Activated T-cell treated with anti-CD3 and anti-CD28 coated beads for 24 hours (primary cell): ENCODE data around the gene CNPY3.
"Not testable (repeated sequence)": the region's sequence is repeated elsewhere in the genome, so short reads cannot be mapped to it uniquely, and the experiment has no call there.

Source experiments
- DNase-seq: peaks from one replicate; pipeline ENCODE4 v3.0.0-alpha.2; 2020; ENCODE audit warnings: low read depth

The CNPY3 gene

DNA sequence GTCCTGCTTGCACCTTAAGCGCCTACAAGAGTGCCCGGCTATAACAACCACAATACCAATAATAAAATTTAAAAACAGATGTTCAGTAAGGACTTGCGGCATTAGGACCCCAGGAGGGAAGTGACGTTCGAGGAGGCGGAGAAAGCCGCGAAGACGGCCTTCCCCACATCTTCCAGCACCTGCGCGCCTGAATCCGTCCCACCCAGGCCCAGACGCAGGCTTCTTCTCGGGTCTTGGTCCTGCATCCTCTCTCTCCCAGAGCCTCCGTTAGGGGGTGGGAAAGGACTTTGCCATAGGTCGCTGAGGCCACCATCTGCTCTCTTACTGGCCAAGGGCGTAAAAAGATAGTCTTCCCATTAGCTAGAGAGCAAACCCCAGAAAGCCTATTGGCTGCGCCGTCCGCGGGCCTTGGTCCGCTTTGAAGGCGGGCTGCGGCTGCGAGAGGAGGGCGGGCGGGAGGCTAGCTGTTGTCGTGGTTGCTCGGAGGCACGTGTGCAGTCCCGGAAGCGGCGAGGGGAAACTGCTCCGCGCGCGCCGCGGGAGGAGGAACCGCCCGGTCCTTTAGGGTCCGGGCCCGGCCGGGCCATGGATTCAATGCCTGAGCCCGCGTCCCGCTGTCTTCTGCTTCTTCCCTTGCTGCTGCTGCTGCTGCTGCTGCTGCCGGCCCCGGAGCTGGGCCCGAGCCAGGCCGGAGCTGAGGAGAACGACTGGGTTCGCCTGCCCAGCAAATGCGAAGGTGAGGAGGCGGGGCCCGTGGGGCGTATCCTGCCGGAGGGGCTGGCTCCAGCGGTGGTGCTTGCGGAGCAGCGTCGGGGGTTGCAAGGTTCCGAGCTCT lies at the start of gene CNPY3:
Gene CNPY3, plus strand, starts transcription at position 495 of the 835 bp plus-strand sequence. Its CDS starts 91 bp downstream, at position 586.
- DNase-seq: peak; percentile 90

DNA sequence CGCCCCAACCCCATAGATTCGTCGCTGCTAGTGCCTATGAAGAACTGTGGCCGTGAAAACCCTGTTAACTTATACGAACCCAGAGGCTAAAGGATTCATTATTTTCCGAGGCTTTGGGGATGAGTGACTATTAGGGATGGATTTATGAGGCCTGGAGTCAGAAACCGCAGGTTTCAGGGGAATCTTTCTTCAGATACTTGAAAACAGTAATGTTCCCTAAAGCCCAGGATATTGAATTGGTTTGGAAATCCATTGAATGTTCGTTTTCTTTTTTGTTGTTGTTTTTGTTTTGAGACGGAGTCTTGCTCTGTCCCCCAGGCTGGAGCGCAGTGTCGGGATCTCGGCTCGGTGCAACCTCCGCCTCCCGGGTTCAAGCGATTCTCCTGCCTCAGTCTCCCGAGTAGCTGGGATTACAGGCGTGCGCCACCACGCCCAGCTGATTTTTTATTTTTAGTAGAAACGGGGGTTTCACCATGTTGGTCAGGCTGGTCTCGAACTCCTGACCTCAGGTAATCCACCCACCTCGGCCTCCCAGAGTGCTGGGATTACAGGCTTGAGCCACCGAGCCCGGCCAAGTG lies 49.0 kb upstream of the CNPY3 start:
- not testable (repeated sequence) for DNase-seq

DNA sequence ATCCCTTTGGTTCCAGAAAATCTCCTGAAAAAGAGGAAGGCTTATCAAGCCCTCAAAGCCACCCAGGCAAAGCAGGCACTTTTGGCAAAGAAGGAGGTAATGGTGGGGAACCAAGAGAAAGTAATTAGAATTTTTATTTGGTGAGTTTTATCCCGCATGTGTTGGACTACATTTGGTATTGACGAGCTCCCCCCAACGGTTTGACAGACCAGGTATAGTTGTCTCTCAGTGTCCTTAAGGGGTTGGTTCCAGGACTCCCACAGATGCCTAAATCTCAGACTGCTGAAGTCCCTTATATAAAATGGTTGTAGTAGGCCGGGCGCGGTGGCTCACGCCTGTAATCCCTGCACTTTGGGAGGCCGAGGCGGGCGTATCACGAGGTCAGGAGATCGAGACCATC lies 48.4 kb upstream of the CNPY3 start:
- DNase-seq: not testable (repeated sequence)

DNA sequence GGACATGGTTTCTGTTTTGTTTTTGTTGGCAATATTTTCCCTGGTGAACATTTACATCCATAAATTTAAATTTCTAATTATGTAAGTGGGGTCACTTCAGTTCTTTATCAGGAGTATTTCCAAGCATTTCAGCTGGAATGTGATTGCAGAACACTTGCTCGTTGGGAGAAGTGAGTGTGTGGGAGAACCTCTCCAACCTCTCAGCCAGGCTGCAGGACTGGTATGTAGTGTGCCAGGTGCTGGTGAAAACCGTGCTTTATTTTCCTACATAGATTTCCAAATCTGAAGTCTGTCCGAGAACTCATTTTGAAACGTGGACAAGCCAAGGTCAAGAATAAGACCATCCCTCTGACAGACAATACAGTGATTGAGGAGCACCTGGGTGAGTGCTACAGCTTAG lies 43.6 kb upstream of the CNPY3 start:
- no peak for DNase-seq

DNA sequence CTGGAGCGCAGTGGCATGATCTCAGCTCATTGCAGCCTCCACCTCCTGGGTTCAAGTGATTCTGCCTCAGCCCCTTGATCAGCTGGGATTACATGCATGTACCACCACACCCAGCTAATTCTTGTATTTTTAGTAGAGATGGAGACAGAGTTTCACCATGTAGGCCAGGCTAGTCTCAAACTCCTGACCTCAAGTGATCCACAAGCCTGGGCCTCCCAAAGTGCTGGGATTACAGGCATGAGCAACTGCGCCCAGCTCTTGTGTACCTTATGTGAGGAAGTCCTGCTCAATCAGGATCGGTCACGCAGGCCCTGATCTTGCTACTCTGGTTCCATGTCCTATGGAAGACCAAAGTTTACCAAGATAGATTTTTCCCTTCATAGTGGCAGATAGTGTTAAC lies 41.1 kb upstream of the CNPY3 start:
- not testable (repeated sequence) for DNase-seq

DNA sequence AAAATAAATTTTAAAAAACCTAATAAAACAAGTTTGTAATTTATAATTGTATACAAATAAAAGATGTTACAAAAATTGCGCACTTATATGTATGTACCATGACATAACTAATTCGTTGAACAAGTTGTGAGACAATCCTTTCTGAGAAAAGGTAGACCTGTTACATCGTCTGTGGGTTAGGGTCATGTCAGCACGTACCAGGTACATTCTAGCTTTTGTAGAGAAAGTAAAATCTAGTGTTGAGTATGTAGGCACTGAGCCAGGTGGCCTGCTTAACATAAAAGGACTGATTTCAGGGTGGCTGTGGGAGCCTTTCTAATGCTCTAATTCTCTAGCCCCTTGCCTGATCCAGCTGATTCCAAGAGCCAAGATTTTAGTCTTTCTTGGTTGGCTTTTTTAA lies 39.5 kb upstream of the CNPY3 start:
- no peak for DNase-seq

DNA sequence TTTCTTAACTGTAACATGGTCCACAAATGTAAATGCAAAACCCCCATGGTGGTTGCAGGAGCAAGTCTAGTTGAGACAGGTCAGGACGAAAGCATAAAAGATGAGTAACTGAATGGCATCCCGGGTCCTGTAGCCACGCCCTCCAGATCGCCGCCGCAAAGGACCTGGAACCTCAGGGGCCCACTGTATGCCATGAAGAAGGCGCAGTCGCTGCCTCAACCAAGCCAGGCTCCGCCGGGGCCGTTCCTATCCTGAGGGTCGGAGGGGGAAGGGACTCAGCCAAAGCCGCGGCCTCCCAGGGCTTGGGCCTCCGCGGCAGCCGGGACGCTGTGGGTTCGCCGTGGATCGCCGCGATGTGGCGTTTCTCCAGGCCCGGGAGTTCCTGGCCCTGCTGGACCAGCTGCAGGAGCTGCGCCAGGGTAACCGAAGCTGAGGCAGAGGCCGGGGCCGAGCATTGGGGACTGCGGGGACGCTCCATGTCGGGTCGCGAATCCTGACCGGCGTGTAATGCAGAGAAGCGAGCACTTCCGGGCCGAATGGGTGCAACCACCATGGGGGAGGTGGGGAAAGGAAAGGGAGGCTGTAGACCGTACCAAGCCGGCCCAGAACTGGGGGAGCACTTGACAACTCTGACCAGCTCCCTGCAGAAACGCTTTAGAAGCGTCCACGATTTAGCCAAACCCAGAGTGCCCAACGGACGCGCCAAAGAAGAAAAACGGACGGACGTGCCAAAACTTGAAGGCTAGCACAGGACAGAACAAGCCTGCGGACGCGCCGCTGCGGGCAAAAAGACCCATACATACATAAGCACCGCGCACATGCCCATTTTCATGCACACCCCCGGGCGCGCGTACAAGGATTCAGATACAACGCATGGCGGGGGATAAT lies 38.7 kb upstream of the CNPY3 start:
- DNase-seq: peak; percentile 87

DNA sequence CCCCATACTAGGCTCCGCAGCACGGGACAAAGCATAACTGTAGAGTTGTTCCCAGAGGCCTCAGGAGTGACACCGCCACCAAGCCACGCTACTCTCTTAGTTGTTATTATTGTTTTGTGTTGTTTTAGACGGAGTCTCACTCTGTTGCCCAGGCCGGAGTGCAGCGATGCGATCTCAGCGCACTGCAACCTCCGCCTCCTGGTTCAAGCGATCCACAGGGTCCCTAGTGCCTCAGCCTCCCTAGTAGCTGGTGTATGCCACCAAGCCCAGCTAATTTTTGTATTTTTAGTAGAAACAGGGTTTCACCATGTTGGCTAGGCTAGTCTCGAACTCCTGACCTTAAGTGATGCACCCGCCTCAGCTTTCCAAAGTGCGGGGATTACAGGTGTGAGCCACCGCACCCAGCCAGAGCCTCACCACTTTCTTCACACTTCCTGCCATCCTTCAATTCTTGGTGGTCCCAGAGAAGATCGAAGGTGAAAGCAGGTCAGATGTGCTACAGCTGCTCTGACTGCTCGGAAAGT lies 38.0 kb upstream of the CNPY3 start:
- no peak for DNase-seq

DNA sequence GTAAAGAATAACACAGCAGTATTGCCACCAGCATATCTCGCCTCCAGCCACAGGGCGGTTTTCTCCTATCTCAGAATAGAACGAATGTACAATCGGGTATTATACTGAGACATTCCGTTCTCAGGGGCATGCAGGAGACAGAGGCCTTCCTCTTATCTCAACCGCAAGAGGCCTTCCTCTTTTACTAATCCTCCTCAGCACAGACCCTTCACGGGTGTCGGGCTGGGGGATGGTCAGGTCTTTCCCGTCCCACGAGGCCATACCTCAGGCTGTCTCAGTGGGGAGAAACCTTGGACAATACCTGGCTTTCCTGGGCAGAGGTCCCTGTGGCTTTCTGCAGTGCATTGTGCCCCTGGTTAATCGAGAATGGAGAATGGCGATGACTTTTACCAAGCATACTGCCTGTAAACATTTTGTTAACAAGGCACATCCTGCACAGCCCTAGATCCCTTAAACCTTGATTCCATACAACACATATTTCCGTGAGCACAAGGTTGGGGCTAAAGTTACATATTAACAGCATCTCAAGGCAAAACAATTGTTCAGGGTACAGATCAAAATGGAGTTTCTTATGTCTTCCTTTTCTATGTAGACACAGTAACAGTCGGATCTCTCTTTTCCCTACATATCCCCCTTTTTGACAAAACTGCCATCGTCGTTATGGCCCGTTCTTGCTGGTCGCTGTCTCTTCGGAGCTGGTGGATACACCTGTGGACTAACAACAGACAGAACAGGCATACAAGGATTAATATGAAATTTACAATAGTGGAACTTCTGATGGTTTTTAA lies 35.0 kb upstream of the CNPY3 start:
- DNase-seq: not testable (repeated sequence)

DNA sequence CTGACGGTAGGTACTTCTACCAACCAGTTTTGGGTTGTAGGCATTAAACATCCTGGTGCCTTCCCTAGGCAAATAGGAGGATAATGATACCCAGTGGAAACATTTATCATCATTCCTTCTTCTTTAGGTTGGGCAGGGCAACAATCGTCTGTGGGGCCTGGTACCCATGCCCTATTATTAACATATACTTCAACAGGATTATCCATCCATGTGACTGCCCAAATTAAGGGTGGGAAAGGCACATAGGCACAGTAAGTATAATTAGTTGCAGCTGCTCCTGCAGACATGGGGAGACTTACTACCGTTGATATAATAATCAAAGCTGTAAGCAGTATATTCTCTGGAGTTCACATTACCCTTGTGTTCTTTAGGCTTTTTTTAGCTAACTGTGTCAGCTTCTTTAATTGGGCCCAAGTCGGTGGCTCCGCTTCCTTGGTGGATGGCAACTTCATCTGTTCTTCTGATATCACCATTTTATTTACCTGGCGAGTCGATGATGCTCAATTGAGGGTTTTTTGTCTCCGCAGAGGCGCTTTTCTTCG lies 33.0 kb upstream of the CNPY3 start:
- no peak for DNase-seq

DNA sequence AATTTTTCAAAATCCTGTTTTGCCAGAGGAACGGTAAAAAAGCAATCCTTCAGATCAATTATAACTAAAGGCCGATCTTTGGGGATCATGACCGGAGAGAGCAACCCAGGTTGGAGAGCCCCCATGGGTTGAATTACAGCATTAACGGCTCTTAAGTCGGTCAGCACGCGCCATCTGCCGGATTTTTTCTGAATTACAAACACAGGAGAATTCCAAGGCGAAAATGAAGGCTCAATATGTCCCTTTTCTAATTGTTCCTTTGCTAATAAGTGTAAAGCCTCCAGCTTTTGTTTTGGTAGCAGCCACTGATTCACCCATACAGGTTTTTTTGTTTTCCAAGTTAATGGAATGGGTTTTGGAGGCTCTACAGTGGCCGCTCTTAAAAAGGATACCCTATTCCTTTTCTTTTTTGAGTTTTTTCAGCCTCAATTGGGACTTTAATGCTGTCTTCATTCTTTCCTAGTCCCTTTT lies 30.4 kb upstream of the CNPY3 start:
- DNase-seq: peak; percentile 65

DNA sequence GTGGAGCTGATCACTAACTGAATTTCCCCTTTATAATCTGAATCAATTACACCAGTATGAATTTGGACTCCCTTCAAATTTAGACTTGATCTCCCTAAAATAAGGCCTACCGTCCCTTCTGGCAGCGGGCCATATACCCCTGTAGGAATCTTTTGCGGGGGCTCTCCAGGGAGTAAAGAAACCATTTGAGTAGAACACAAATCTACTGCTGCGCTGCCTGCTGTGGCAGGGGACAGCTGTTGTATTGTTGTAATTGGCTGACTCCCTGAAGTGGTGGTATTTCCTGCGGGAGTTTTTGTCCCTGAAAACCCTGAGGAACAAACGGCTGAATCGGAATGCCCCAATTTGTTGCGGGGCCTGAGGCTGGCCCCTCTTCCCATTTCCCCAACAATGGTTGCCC lies 29.4 kb upstream of the CNPY3 start:
- no peak for DNase-seq

DNA sequence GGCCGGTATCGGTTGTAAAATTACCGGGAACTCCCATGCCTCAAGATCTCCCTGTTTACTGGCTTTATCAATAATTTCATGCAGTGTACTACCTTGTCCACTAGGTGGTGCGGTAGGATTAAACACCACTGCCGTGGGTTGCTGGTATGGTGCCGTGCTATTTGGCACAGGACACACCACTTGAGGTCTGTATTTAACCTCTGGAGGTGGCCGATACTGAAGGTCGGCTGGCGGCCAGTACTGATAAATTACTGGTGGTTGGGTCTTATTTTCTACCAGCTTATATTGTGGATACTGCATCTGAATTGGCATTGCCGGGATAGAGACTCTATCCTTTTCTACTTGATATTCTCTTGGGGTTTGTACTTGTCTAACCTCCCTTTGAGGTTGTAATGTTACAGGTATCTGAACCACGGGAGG lies 27.7 kb upstream of the CNPY3 start:
- DNase-seq: peak; percentile 68

DNA sequence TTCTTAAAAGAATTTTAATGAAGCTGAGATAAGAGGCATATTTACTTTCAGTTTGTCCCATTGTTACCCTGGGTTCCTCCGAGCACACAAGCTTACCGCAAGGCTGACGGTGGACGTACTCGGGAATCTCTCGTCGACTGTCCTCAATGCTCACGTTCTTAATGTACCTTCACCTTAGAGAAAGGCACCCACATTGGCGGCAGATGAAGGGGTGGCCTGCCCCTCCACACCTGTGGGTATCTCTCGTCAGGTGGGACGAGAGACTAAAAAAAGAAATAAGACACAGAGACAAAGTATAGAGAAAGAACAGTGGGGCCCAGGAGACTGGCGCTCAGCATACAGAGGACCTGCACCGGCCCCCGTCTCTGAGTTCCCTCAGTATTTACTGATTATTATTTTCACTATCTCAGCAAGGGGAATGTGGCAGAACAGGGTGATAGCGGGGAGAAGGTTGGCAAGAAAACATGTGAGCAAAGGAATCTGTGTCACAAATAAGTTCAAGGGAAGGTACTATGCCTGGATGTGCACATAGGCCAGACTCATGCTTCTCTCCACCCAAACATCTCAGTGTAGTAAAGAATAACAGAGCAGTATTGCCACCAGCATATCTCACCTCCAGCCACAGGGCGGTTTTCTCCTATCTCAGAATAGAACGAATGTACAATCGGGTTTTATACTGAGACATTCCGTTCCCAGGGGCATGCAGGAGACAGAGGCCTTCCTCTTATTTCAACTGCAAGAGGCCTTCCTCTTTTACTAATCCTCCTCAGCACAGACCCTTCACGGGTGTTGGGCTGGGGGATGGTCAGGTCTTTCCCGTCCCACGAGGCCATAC lies 26.6 kb upstream of the CNPY3 start:
- DNase-seq: not testable (repeated sequence)

DNA sequence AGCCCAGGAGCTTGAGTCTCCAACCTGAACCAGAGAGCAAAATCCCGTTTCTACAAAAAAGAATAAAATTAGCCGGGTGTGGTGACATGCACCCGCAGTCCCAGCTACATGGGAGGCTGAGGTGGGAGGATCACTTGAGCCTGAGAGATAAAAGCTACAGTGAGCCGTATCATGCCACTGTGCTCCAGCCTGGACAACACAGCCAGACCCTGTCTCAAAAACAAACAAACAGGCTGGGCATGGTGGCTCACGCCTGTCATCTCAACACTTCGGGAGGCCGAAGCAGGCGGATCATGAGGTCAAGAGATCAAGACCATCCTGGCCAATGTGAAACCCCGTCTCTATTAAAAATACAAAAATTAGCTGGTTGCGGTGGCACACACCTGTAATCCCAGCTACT lies 24.8 kb upstream of the CNPY3 start:
- no peak for DNase-seq

DNA sequence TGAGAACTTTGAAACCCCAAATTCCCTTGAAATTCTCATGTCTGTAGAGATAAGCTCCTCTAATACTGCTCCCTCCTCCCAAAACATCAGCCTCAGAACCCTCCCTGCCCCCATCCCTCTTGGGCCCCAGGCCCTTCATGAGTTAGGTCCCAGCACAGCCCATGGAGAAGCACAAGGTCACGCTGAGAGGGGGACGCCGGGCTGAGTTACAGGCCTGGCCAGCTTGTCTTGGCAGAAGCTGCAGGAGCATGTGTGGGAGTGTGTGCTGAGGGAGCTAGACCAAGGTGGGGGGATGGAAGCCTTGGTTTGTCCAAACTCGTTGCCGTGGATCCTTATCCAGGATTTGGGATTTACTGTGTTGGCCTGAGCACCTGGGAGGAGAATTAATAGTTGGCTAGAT lies 21.9 kb upstream of the CNPY3 start:
- DNase-seq: no peak

DNA sequence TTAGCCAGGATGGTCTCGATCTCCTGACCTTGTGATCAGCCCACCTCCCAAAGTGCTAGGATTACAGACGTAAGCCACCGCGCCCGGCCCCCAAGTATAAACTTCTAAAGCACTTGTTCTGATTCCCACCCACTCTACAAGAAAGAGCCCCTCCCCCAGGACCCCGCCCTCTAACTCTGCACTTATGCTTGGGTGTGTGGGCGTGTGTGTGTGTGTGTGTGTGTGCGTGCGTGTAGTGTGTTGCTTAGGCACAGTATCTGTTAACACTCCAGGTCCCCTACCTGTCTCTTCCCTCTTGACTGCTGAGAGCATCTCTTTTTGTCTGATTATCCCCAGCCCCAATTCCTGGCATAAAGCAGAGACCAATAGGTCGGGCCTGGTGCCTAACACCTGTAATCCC lies 19.4 kb upstream of the CNPY3 start:
- DNase-seq: no peak

DNA sequence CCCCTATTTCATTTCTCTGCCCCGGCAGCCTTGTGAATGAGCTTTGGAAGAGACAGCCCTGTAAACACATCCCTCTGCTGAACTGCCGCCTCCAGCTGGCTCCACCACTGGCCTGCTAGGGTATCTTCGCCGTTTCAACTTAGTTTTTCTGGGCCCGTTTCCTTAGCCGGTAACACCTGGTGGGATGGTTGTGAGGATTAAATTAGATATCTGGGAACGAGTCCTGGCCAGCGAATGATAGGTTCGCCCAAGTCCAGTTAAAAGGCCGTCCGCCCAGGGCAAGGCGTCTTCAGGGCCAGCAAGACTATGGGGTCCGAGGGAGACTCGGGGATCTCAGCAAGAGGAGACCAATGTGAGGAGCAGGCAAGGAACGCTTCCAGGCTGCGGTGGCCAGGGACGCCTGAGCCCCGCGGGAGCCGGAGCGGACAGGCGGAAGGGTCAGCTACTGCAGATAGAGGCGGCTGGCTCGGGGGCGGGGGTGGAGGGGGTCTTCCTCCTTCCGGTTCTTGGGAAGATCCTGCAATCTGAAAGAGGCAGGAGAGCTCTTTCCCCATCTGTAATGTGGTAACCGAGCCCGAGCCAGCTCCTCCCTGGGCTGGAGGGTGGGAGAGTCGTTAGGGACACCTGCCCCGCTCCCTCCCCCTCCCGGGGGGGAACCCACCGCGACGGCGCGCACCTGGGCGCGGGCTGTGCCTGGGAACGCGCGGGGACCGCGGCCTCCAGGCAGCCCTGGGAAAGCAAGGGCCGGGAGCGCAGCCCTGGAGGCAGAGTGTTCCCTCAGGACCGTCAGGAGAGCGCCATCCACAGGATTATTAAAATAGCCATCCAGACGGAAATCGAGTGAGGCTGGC lies 17.9 kb upstream of the CNPY3 start:
- DNase-seq: no peak

DNA sequence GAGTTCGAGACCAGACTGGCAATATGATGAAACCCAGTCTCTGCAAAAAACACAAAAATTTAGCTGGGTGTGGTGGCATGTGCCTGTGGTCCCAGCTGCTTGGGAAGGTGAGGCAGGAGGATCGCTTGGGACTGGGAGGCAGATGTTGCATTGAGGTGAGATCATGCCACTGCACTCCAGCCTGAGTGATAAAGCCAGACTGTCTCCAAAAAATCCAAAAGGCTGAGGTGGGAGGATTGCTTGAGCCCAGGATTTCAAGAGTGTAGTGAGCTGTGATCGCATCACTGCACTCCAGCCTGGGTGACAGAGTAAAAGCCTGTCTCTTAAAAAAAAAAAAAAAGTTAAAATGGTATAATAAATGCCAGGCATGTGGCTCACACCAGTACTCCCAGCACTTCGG lies 14.7 kb upstream of the CNPY3 start:
- DNase-seq: no peak
